CD4-positive, CD25-positive, alpha-beta regulatory T cell (primary cell): Measurements from ENCODE around the gene ABCD1. TPM values are rescaled to one million over a fixed set of nuclear protein-coding genes. Genes with fewer than 3 reads are reported as not detected.
A peak's percentile ranks its signal among the peaks of the same experiment; 100 is the strongest.

Experiments used
- ATAC-seq, 2 donors: fragments of 150-1000 bp; cut with Tn5 transposase; one replicate each; pipeline ENCODE4 v1.10.0; 2021; ENCODE audit warnings: low read depth in 2 of 2, moderate number of reproducible peaks in 2 of 2, moderate library complexity in 1 of 2
- DNase-seq, 3 donors: peaks; one replicate each; pipeline versions ENCODE4 v3.0.0 to v3.0.0-alpha.2; 2012 to 2022; ENCODE audit warnings: mixed read lengths in 1 of 3
- H3K27ac ChIP-seq: one replicate; pipeline ENCODE4 v1.7.0; 2013; ENCODE audit warnings: mild to moderate bottlenecking, low read length; ENCODE audit not compliant: insufficient read depth, poor library complexity, severe bottlenecking
- H3K27me3 ChIP-seq: one replicate; pipeline ENCODE4 v1.7.0; 2013; ENCODE audit warnings: low read length; ENCODE audit not compliant: control insufficient read depth, insufficient read depth
- H3K36me3 ChIP-seq: one replicate; pipeline ENCODE4 v1.7.0; 2013; ENCODE audit warnings: mild to moderate bottlenecking, low read length, moderate library complexity; ENCODE audit not compliant: control insufficient read depth, insufficient read depth
- H3K4me1 ChIP-seq: 2 replicates; pipeline ENCODE4 v1.7.0; 2013; ENCODE audit warnings: mild to moderate bottlenecking, low read length; ENCODE audit not compliant: insufficient read depth, control insufficient read depth, poor library complexity, severe bottlenecking
- H3K4me3 ChIP-seq: one replicate; pipeline ENCODE4 v1.7.0; 2013; ENCODE audit warnings: low read depth, mild to moderate bottlenecking, low read length, moderate library complexity
- H3K9me3 ChIP-seq, 2 experiments: 1 replicate in 1 of 2; 2 replicates in 1 of 2; pipeline ENCODE4 v1.7.0; 2013; ENCODE audit warnings: low read length in 2 of 2, mild to moderate bottlenecking in 1 of 2, moderate library complexity in 1 of 2; ENCODE audit not compliant: control insufficient read depth in 2 of 2
- H3K27ac Mint-ChIP-seq, 3 donors: one replicate each; pipeline ENCODE4 v1.8.0; 2020 to 2022; ENCODE audit warnings: mild to moderate bottlenecking in 3 of 3, mixed read lengths in 3 of 3, moderate library complexity in 2 of 3
- H3K27me3 Mint-ChIP-seq: one replicate; pipeline ENCODE4 v1.8.0; 2022; ENCODE audit warnings: mild to moderate bottlenecking, mixed read lengths
- H3K36me3 Mint-ChIP-seq: one replicate; pipeline ENCODE4 v1.8.0; 2020; ENCODE audit warnings: mixed read lengths
- H3K4me1 Mint-ChIP-seq, 4 donors: one replicate each; pipeline ENCODE4 v1.8.0; 2020 to 2022; ENCODE audit warnings: mixed read lengths in 4 of 4, mild to moderate bottlenecking in 1 of 4
- H3K4me3 Mint-ChIP-seq, 4 donors: one replicate each; pipeline ENCODE4 v1.8.0; 2020 to 2022; ENCODE audit warnings: mild to moderate bottlenecking in 4 of 4, mixed read lengths in 4 of 4, moderate library complexity in 3 of 4
- H3K9me3 Mint-ChIP-seq, 7 donors: one replicate each; pipeline ENCODE4 v1.8.0; 2020 to 2022; ENCODE audit warnings: mixed read lengths in 7 of 7, mild to moderate bottlenecking in 3 of 7, moderate library complexity in 2 of 7
- polyA plus RNA-seq, 4 donors: library from polyadenylated mRNA; unstranded; fragments of 300-500 nt; fragmentation: Illumina TruSeq; gene quantifications; one replicate each; pipeline ENCODE4 v1.2.3, GENCODE V29; 2021
- total RNA-seq: library from RNA; stranded (reverse); gene quantifications from one replicate; pipeline ENCODE4 v1.2.3, GENCODE V29; 2022

Gene ABCD1
- total and polyA plus RNA-seq, 5 donors from 2014 or later, result 1.1 to 7.5 (median 1.7) TPM

GRCh38 chrX:153722704-153723350 is 1.8 kb upstream of the ABCD1 start:
- Histone ChIP-seq H3K27ac (peak overlapping the region; percentile 76), H3K9me3 (no peaks in the 10 kb centered on the region), H3K36me3 (peaks cover 16% of the 10 kb centered on the region), H3K4me3 (peak overlapping the region; percentile 64), H3K4me1 (peaks cover 46% of the 10 kb centered on the region), H3K27me3 (no peaks in the 10 kb centered on the region)
- Mint-ChIP-seq H3K4me3 (peak overlapping the region; percentile 86 to 94 (median 90)), H3K4me1 (peaks cover 0 to 44% (median 14%) of the 10 kb centered on the region in 4 donors), H3K27me3 (no peaks in the 10 kb centered on the region), H3K9me3 (peaks cover 0 to 1% (median 0%) of the 10 kb centered on the region in 7 donors), H3K27ac (peak overlapping the region; percentile 75 to 94 (median 87)), H3K36me3 (peaks cover 6% of the 10 kb centered on the region)
- ATAC-seq (no peak), DNase-seq (no peak)

GRCh38 chrX:153723351-153724251 is 1.1 kb upstream of the ABCD1 start:
- Mint-ChIP-seq H3K27me3 (no peaks in the 10 kb centered on the region), H3K4me1 (peaks cover 0 to 43% (median 13%) of the 10 kb centered on the region in 4 donors), H3K36me3 (peaks cover 6% of the 10 kb centered on the region), H3K4me3 (peak overlapping the region; percentile 86 to 94 (median 90)), H3K9me3 (peaks cover 0 to 1% (median 0%) of the 10 kb centered on the region in 7 donors), H3K27ac (peak overlapping the region; percentile 75 to 94 (median 87))
- Histone ChIP-seq H3K9me3 (no peaks in the 10 kb centered on the region), H3K36me3 (peaks cover 16% of the 10 kb centered on the region), H3K27ac (peak overlapping the region; percentile 76), H3K4me3 (peak overlapping the region; percentile 64), H3K4me1 (peaks cover 46% of the 10 kb centered on the region), H3K27me3 (no peaks in the 10 kb centered on the region)
- peak; percentile 6 to 13 for ATAC-seq
- peak; percentile 34 to 60 (median 57) for DNase-seq

GRCh38 chrX:153725039-153725831 is 579 bp downstream of the ABCD1 start:
- Mint-ChIP-seq H3K27me3 (no peaks in the 10 kb centered on the region), H3K36me3 (peaks cover 6% of the 10 kb centered on the region), H3K4me1 (peaks cover 0 to 39% (median 9%) of the 10 kb centered on the region in 4 donors), H3K27ac (no peak overlapping the region), H3K9me3 (peaks cover 0 to 1% (median 0%) of the 10 kb centered on the region in 7 donors), H3K4me3 (peak overlapping the region; percentile 51 to 92 (median 74))
- Histone ChIP-seq H3K36me3 (peaks cover 5% of the 10 kb centered on the region), H3K4me3 (no peak overlapping the region), H3K4me1 (peaks cover 46% of the 10 kb centered on the region), H3K27me3 (no peaks in the 10 kb centered on the region), H3K9me3 (no peaks in the 10 kb centered on the region), H3K27ac (peak overlapping the region; percentile 76)
- ATAC-seq (no peak), DNase-seq (peak in 1 of 3 donors; percentile 4)

- Mint-ChIP-seq H3K9me3 (no peaks in the 10 kb centered on the region), H3K36me3 (peaks cover 6% of the 10 kb centered on the region), H3K4me1 (peaks cover 0 to 35% (median 11%) of the 10 kb centered on the region in 4 donors), H3K4me3 (peak overlapping the region in 2 of 4 donors; percentile 55 to 60), H3K27ac (no peak overlapping the region), H3K27me3 (no peaks in the 10 kb centered on the region)
- ATAC-seq (no peak), DNase-seq (no peak)
- no peaks in the 10 kb centered on the region for H3K27me3 ChIP-seq
- H3K4me1 ChIP-seq, result peaks cover 46% of the 10 kb centered on the region
- H3K9me3 ChIP-seq, result no peaks in the 10 kb centered on the region
- no peak overlapping the region for H3K27ac ChIP-seq
- peaks cover under 1% of the 10 kb centered on the region for H3K36me3 ChIP-seq
- H3K4me3 ChIP-seq, result no peak overlapping the region
Observed at GRCh38 chrX:153725832-153726285, 1.2 kb downstream of the ABCD1 start.

- DNase-seq (peak in 2 of 3 donors; percentile 7 to 72), ATAC-seq (no peak)
- H3K27me3 Mint-ChIP-seq, result no peaks in the 10 kb centered on the region
- H3K27ac Mint-ChIP-seq, result no peak overlapping the region
- Histone ChIP-seq H3K36me3 (no peaks in the 10 kb centered on the region), H3K9me3 (no peaks in the 10 kb centered on the region), H3K27me3 (no peaks in the 10 kb centered on the region), H3K27ac (peak overlapping the region; percentile 14), H3K4me1 (peaks cover 46% of the 10 kb centered on the region), H3K4me3 (no peak overlapping the region)
- H3K36me3 Mint-ChIP-seq, result peaks cover 9% of the 10 kb centered on the region
- H3K4me3 Mint-ChIP-seq, result peak overlapping the region; percentile 70 to 91 (median 78)
- no peaks in the 10 kb centered on the region for H3K9me3 Mint-ChIP-seq
- H3K4me1 Mint-ChIP-seq, result peaks cover under 1 to 37% (median 15%) of the 10 kb centered on the region in 4 donors
Observed at GRCh38 chrX:153726286-153727122, 1.8 kb downstream of the ABCD1 start.

GRCh38 chrX:153727123-153727931 is 2.7 kb downstream of the ABCD1 start:
- Mint-ChIP-seq H3K36me3 (peaks cover 10% of the 10 kb centered on the region), H3K27ac (peak overlapping the region in 1 of 3 donors; percentile 85), H3K9me3 (peaks cover 0 to 3% (median 0%) of the 10 kb centered on the region in 7 donors), H3K4me1 (peaks cover 5 to 34% (median 12%) of the 10 kb centered on the region in 4 donors), H3K27me3 (no peaks in the 10 kb centered on the region), H3K4me3 (peak overlapping the region; percentile 70 to 91 (median 78))
- no peak for ATAC-seq
- Histone ChIP-seq H3K36me3 (no peaks in the 10 kb centered on the region), H3K9me3 (no peaks in the 10 kb centered on the region), H3K4me1 (peaks cover 38% of the 10 kb centered on the region), H3K27ac (peak overlapping the region; percentile 23), H3K27me3 (no peaks in the 10 kb centered on the region), H3K4me3 (no peak overlapping the region)
- no peak for DNase-seq
